IMR-90 (cell line): ENCODE measurements around the gene BROX. TPM values are rescaled to one million over a fixed set of nuclear protein-coding genes. Genes with fewer than 3 reads are reported as not detected.

Source experiments
- ATAC-seq: fragments of 200-7000 bp; cut with Tn5 transposase; 2 replicates; pipeline ENCODE4 v1.9.1; 2020; ENCODE audit warnings: low read depth, mild to moderate bottlenecking, moderate library complexity
- BruUV-seq: library from RNA; stranded (reverse); fragments of 400-500 nt; replicated peaks from 2 replicates; lab custom pipeline; 2021; lab: Mats Ljungman, UMichigan
- CTCF ChIA-PET: fragments of 300-600 bp; formaldehyde crosslinking; extraction: SDS; loops from one replicate; lab custom pipeline; 2021; ENCODE audit warnings: antibody characterized with exemption; lab: Yijun Ruan, JAX
- POLR2A ChIA-PET: fragments of 300-600 bp; sonication (Branson Sonifier 250); formaldehyde crosslinking; loops from one replicate; lab custom pipeline; 2022; ENCODE audit warnings: antibody characterized with exemption; ENCODE audit not compliant: unreplicated experiment; lab: Charles Lee
- DNase-seq: peaks from one replicate; pipeline ENCODE4 v3.0.0; 2013
- H2AFZ ChIP-seq: replicated peaks from 2 replicates; pipeline ENCODE3; 2013; ENCODE audit warnings: low read length, mild to moderate bottlenecking; ENCODE audit not compliant: poor library complexity
- H2AK5ac ChIP-seq: 2 replicates; pipeline ENCODE4 v1.6.1; 2013; ENCODE audit warnings: low read depth, low read length, inconsistent platforms
- H2AK9ac ChIP-seq: replicated peaks from 2 replicates; pipeline ENCODE3; 2013; ENCODE audit warnings: mild to moderate bottlenecking, low read depth, low read length, moderate library complexity; ENCODE audit not compliant: poor library complexity
- H2BK120ac ChIP-seq: 2 replicates; pipeline ENCODE4 v1.6.1; 2013; ENCODE audit warnings: low read depth, low read length, inconsistent platforms
- H2BK15ac ChIP-seq: 3 replicates; pipeline ENCODE4 v1.6.1; 2013; ENCODE audit warnings: low read depth, low read length, inconsistent platforms
- H2BK20ac ChIP-seq: 2 replicates; pipeline ENCODE4 v1.6.1; 2013; ENCODE audit warnings: low read depth, mild to moderate bottlenecking, inconsistent platforms, low read length, moderate library complexity
- H2BK5ac ChIP-seq: 2 replicates; pipeline ENCODE4 v1.6.1; 2013; ENCODE audit warnings: mild to moderate bottlenecking, low read depth, low read length, inconsistent platforms; ENCODE audit not compliant: poor library complexity, severe bottlenecking
- H3K14ac ChIP-seq: replicated peaks from 2 replicates; pipeline ENCODE4 v1.6.1; 2013; ENCODE audit warnings: low read depth, low read length, inconsistent platforms
- H3K18ac ChIP-seq: 2 replicates; pipeline ENCODE4 v1.6.1; 2013; ENCODE audit warnings: low read depth, low read length, control low read depth
- H3K23ac ChIP-seq: 2 replicates; pipeline ENCODE4 v1.6.1; 2013; ENCODE audit warnings: low read depth, low read length, inconsistent platforms
- H3K27ac ChIP-seq: 2 replicates; pipeline ENCODE4 v1.5.1; 2013; ENCODE audit warnings: mild to moderate bottlenecking, control low read depth, low read length; ENCODE audit not compliant: insufficient read depth
- H3K27me3 ChIP-seq: 2 replicates; pipeline ENCODE4 v1.6.1; 2013; ENCODE audit warnings: low read length; ENCODE audit not compliant: control insufficient read depth, insufficient read depth
- H3K36me3 ChIP-seq: 2 replicates; pipeline ENCODE4 v1.6.1; 2013; ENCODE audit warnings: low read length, mixed read lengths; ENCODE audit not compliant: control insufficient read depth, insufficient read depth
- H3K4ac ChIP-seq: 2 replicates; pipeline ENCODE4 v1.6.1; 2013; ENCODE audit warnings: low read depth, low read length, inconsistent platforms
- H3K4me1 ChIP-seq: 2 replicates; pipeline ENCODE4 v1.6.1; 2013; ENCODE audit warnings: low read length, mixed read lengths; ENCODE audit not compliant: control insufficient read depth, insufficient read depth
- H3K4me2 ChIP-seq: 2 replicates; pipeline ENCODE4 v1.6.1; 2013; ENCODE audit warnings: low read depth, mild to moderate bottlenecking, control low read depth, low read length, moderate library complexity
- H3K4me3 ChIP-seq: 2 replicates; pipeline ENCODE4 v1.5.1; 2013; ENCODE audit warnings: low read depth, mild to moderate bottlenecking, control low read depth, low read length, moderate library complexity; ENCODE audit not compliant: insufficient read depth
- H3K56ac ChIP-seq: 2 replicates; pipeline ENCODE4 v1.6.1; 2013; ENCODE audit warnings: low read length, inconsistent platforms; ENCODE audit not compliant: insufficient read depth; ENCODE audit errors: extremely low read depth
- H3K79me1 ChIP-seq, 2 experiments: 2 replicates each; pipeline ENCODE4 v1.6.1; 2013; ENCODE audit warnings: low read length in 2 of 2, inconsistent platforms in 1 of 2, low read depth in 1 of 2
- H3K9ac ChIP-seq: 2 replicates; pipeline ENCODE4 v1.6.1; 2013; ENCODE audit warnings: low read depth, low read length, control low read depth
- H3K9me1 ChIP-seq: 2 replicates; pipeline ENCODE4 v1.6.1; 2013; ENCODE audit warnings: low read length, inconsistent platforms; ENCODE audit not compliant: insufficient read depth
- H3K9me3 ChIP-seq: 2 replicates; pipeline ENCODE4 v1.6.1; 2013; ENCODE audit warnings: low read length; ENCODE audit not compliant: control insufficient read depth, insufficient read depth
- H4K20me1 ChIP-seq: 2 replicates; pipeline ENCODE4 v1.6.1; 2013; ENCODE audit warnings: low read length, inconsistent platforms; ENCODE audit not compliant: insufficient read depth
- H4K5ac ChIP-seq: 2 replicates; pipeline ENCODE4 v1.6.1; 2013; ENCODE audit warnings: mild to moderate bottlenecking, low read depth, low read length, control low read depth
- H4K8ac ChIP-seq, 2 experiments: 2 replicates each; pipeline ENCODE4 v1.6.1; 2013; ENCODE audit warnings: low read depth in 2 of 2, low read length in 2 of 2, control low read depth in 1 of 2, inconsistent platforms in 1 of 2
- H4K91ac ChIP-seq: 2 replicates; pipeline ENCODE4 v1.6.1; 2013; ENCODE audit warnings: low read depth, low read length, inconsistent platforms; ENCODE audit not compliant: insufficient read depth
- NFE2L2 ChIP-seq: fragments of 150-350 bp; IDR thresholded peaks from 2 replicates; pipeline ENCODE4 v1.6.1; 2016; ENCODE audit warnings: low read depth, mild to moderate bottlenecking, low read length
- RCOR1 ChIP-seq: IDR thresholded peaks from 2 replicates; pipeline ENCODE4 v1.6.1; 2012; ENCODE audit warnings: mild to moderate bottlenecking, low read length, improper control_type of control experiment; ENCODE audit not compliant: insufficient replicate concordance
- SMC3 ChIP-seq: fragments of 150-350 bp; IDR thresholded peaks from 2 replicates; pipeline ENCODE4 v1.6.1; 2016; ENCODE audit warnings: low read depth, mild to moderate bottlenecking, antibody characterized with exemption, low read length, moderate library complexity
- WGBS, 2 experiments: methylation state at CpG; one replicate each; pipeline versions ENCODE4 v1.1.5 to v1.1.7; 2013; ENCODE audit warnings: missing lambda C conversion rate in 2 of 2; ENCODE audit not compliant: insufficient read length in 1 of 2; ENCODE audit errors: extremely low coverage in 2 of 2; 5-methylcytosine and 5-hydroxymethylcytosine counted together
- dilution Hi-C: fragments of 300-500 bp; cut with HindIII; formaldehyde crosslinking; loops from one replicate; pipeline ENCODE4 v1.14.3; 2018; ENCODE audit warnings: low sequenced_read_pairs; ENCODE audit not compliant: unreplicated experiment
- in situ Hi-C: fragments of 300-500 bp; cut with MboI; formaldehyde crosslinking; loops from 3 replicates; pipeline ENCODE4 v1.14.3; 2019; ENCODE audit warnings: low sequenced_read_pairs, inconsistent platforms, mixed read lengths
- intact Hi-C: fragments of 100-400 bp; cut with micrococcal nuclease; formaldehyde crosslinking; loops from 2 replicates; pipeline ENCODE4 v1.10.0; 2022
- polyA plus RNA-seq, 3 experiments: library from polyadenylated mRNA; depleted of rRNA; stranded (reverse); fragments of >200 nt; gene quantifications; 2 replicates each; pipeline ENCODE4 v1.2.3, GENCODE V29; 2012; ENCODE audit warnings: low replicate concordance in 1 of 3
- total RNA-seq: library from RNA; depleted of rRNA; stranded (reverse); fragments of >200 nt; gene quantifications from 2 replicates; pipeline ENCODE4 v1.2.3, GENCODE V29; 2012
- TF ChIP-seq, protein P1 (sequence below): fragments of 150-350 bp; IDR thresholded peaks from 2 replicates; pipeline ENCODE4 v1.6.1; 2016; ENCODE audit warnings: low read depth, mild to moderate bottlenecking, low read length, moderate library complexity, borderline replicate concordance

BROX gene
- total and polyA plus RNA-seq, 2 of the 4 experiments (the other 2 are of a cell fraction), result 6.8 to 43.4 TPM

DNA sequence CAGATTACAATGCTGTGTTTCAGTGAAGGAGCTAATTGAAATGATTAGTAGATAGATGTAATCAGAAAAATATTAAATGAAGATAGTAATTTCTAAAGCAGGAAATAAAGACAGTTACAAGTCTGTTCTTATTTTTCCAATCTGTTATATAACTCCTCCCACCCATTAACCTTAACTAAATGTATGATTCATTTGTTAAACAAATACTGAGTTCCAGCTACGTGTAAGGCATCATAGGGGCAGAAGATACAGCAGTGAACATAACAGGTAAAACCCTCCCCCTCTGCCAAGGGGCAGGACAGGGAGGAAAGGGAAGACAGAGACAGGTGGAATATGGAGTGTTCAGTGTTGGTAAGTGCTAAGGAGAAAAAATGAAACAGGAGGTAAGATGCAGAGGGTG lies 24.6 kb downstream of the BROX start, which contains the start of gene FAM177B:
Gene FAM177B, plus strand, starts transcription at position 231 of the 400 bp plus-strand sequence. CDS start 9,344 bp downstream, outside the sequence.
- Histone ChIP-seq H3K4me3 (no peak within 1 kb of the TSS), H3K36me3 (peaks cover 13% of the 10 kb centered on the region; the same call in 1 of the 2 replicates), H3K27ac (no peak within 1 kb of the TSS), H3K9ac (no peak within 1 kb of the TSS), H2BK15ac (no peak within 1 kb of the TSS), H2BK20ac (no peak within 1 kb of the TSS), H2BK5ac (no peak within 1 kb of the TSS), H4K91ac (no peak within 1 kb of the TSS), H3K56ac (no peak within 1 kb of the TSS; the same call in 1 of the 2 replicates), H2AK9ac (no peak within 1 kb of the TSS), H3K23ac (no peak within 1 kb of the TSS), H2BK120ac (no peak within 1 kb of the TSS), H2AK5ac (no peak within 1 kb of the TSS), H4K5ac (no peak within 1 kb of the TSS), H3K18ac (no peak within 1 kb of the TSS), H3K4me2 (no peak within 1 kb of the TSS), H3K9me1 (no peaks in the 10 kb centered on the region), H3K79me1 (no peaks in the 10 kb centered on the region), H3K9me3 (no peaks in the 10 kb centered on the region), H2AFZ (no peak within 1 kb of the TSS), H3K27me3 (no peaks in the 10 kb centered on the region), H4K8ac (no peak within 1 kb of the TSS), H3K14ac (no peak within 1 kb of the TSS), H3K4me1 (peaks cover 6% of the 10 kb centered on the region), H3K4ac (no peak within 1 kb of the TSS), H4K20me1 (no peaks in the 10 kb centered on the region)
- TF ChIP-seq, protein P1, sequence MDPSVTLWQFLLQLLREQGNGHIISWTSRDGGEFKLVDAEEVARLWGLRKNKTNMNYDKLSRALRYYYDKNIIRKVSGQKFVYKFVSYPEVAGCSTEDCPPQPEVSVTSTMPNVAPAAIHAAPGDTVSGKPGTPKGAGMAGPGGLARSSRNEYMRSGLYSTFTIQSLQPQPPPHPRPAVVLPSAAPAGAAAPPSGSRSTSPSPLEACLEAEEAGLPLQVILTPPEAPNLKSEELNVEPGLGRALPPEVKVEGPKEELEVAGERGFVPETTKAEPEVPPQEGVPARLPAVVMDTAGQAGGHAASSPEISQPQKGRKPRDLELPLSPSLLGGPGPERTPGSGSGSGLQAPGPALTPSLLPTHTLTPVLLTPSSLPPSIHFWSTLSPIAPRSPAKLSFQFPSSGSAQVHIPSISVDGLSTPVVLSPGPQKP, result no peak
- TF ChIP-seq RCOR1 (no peak), SMC3 (no peak), NFE2L2 (no peak)
- in situ Hi-C loops, result no loop called here
- intact Hi-C loops, result no loop called here
- ATAC-seq, result peak; percentile 27; the same call in 1 of the 2 replicates
- peak; percentile 21 for DNase-seq
- ChIA-PET CTCF (interaction anchor here (1.0 to 1.4 kb wide), 3 partner anchors 10 to 353 kb away, joined by 3 to 4 read pairs (median 4); no protein-coding TSS in a partner anchor), POLR2A (no interaction called here)
- WGBS, 2 experiments, result no CpG with 5 or more reads among the region's 1 CpG
- BruUV-seq, result no TSS peak
- dilution Hi-C loops, result no loop called here
